A549 (cell line): ENCODE results near the gene ZNHIT2. TPM values are rescaled to one million over a fixed set of nuclear protein-coding genes. Genes with fewer than 3 reads are reported as not detected.

Experiments used
- ATAC-seq, 2 experiments: fragments of 200-7000 bp in 1 of 2; fragments of >200 bp in 1 of 2; cut with Nextera tagmentation in 1 of 2; cut with Tn5 transposase in 1 of 2; 3 replicates each; pipeline versions ENCODE4 v1.8.0 to v1.9.1; 2018 to 2020; ENCODE audit warnings: mild to moderate bottlenecking in 1 of 2, moderate library complexity in 1 of 2
- CTCF ChIA-PET: fragments of 300-600 bp; sonication (Branson Sonifier 250); formaldehyde crosslinking; extraction: SDS; loops from one replicate; lab custom pipeline; 2021; ENCODE audit warnings: antibody characterized with exemption, inconsistent platforms; lab: Yijun Ruan, JAX
- POLR2A ChIA-PET: fragments of 350-600 bp; formaldehyde crosslinking; extraction: SDS; loops from one replicate; lab custom pipeline; 2021; ENCODE audit warnings: antibody characterized with exemption, inconsistent platforms; lab: Yijun Ruan, JAX
- DNase-seq, 2 experiments: peaks; one replicate each; pipeline versions ENCODE4 v3.0.0 to v3.0.0-alpha.2; 2011 to 2016; ENCODE audit warnings: low read depth in 1 of 2, low spot score in 1 of 2
- FAIRE-seq: peaks from 2 replicates; lab custom pipeline; 2011; peaks lifted over from hg19 to GRCh38; lab: Jason Lieb, UNC
- H3K27ac ChIP-seq, 2 experiments: fragments of >200 bp; sonication (Bioruptor Twin); formaldehyde crosslinking; 3 replicates each; pipeline ENCODE4 v1.5.1; 2016 to 2017
- H3K4me1 ChIP-seq: fragments of >200 bp; sonication (Bioruptor Twin); formaldehyde crosslinking; 3 replicates; pipeline ENCODE4 v1.6.1; 2016
- H3K4me2 ChIP-seq: fragments of >200 bp; sonication (Bioruptor Twin); formaldehyde crosslinking; 3 replicates; pipeline ENCODE4 v1.6.1; 2016
- H3K4me3 ChIP-seq: fragments of >200 bp; sonication (Bioruptor Twin); formaldehyde crosslinking; 3 replicates; pipeline ENCODE4 v1.5.1; 2016
- H3K9me3 ChIP-seq: fragments of >200 bp; sonication (Bioruptor Twin); formaldehyde crosslinking; 3 replicates; pipeline ENCODE4 v1.6.1; 2016
- ATOH8 ChIP-seq: fragments of 250-450 bp; sonication (Bioruptor Pico); IDR thresholded peaks from 2 replicates; pipeline ENCODE4 v1.5.0; 2020; ENCODE audit warnings: low read depth, mild to moderate bottlenecking, moderate library complexity
- BHLHE40 ChIP-seq: IDR thresholded peaks from 2 replicates; pipeline ENCODE4 v1.6.1; 2012; ENCODE audit warnings: low read depth, low read length, inconsistent platforms
- CBX2 ChIP-seq: fragments of 200-600 bp; sonication (generic); IDR thresholded peaks from 2 replicates; pipeline ENCODE4 v1.6.1; 2016; ENCODE audit warnings: low read depth, mild to moderate bottlenecking, borderline replicate concordance
- CBX8 ChIP-seq: fragments of 200-600 bp; sonication (generic); IDR thresholded peaks from 2 replicates; pipeline ENCODE4 v1.6.1; 2016
- CHD2 ChIP-seq: fragments of 150-350 bp; IDR thresholded peaks from 2 replicates; pipeline ENCODE4 v1.6.1; 2014; ENCODE audit warnings: low read length; ENCODE audit not compliant: partially characterized antibody
- EHF ChIP-seq: fragments of 250-450 bp; sonication (Bioruptor Pico); IDR thresholded peaks from 2 replicates; pipeline ENCODE4 v1.5.0; 2020; ENCODE audit warnings: mild to moderate bottlenecking
- FOSL2 ChIP-seq, 2 experiments: fragments of 450-650 bp in 1 of 2; fragments of >200 bp in 1 of 2; sonication (Bioruptor Twin) in 1 of 2; formaldehyde crosslinking; IDR thresholded peaks; 2 replicates each; pipeline versions ENCODE4 v1.5.0 to v1.6.1; 2016 to 2020; ENCODE audit warnings: mild to moderate bottlenecking in 1 of 2, moderate library complexity in 1 of 2
- GATA3 ChIP-seq: IDR thresholded peaks from 2 replicates; pipeline ENCODE4 v1.6.1; 2012; ENCODE audit warnings: borderline replicate concordance
- HDAC2 ChIP-seq: fragments of 200-600 bp; sonication (generic); IDR thresholded peaks from 2 replicates; pipeline ENCODE4 v1.6.1; 2016
- HMGXB4 ChIP-seq: fragments of 250-450 bp; sonication (Bioruptor Pico); IDR thresholded peaks from 2 replicates; pipeline ENCODE4 v1.5.0; 2021; ENCODE audit warnings: mild to moderate bottlenecking, moderate library complexity, borderline replicate concordance
- HOXB13 ChIP-seq: fragments of 250-450 bp; sonication (Bioruptor Pico); IDR thresholded peaks from 2 replicates; pipeline ENCODE4 v1.5.0; 2020; ENCODE audit warnings: low read depth, mild to moderate bottlenecking, moderate library complexity
- HOXB5 ChIP-seq: fragments of 250-450 bp; sonication (Bioruptor Pico); IDR thresholded peaks from 2 replicates; pipeline ENCODE4 v1.5.0; 2020; ENCODE audit warnings: mild to moderate bottlenecking, moderate library complexity
- KDM1A ChIP-seq: fragments of 200-600 bp; sonication (generic); IDR thresholded peaks from 2 replicates; pipeline ENCODE4 v1.6.1; 2016; ENCODE audit warnings: low read depth, mild to moderate bottlenecking
- KDM5A ChIP-seq: fragments of 200-600 bp; sonication (generic); IDR thresholded peaks from 2 replicates; pipeline ENCODE4 v1.6.1; 2016; ENCODE audit warnings: antibody characterized with exemption, mild to moderate bottlenecking
- MAFK ChIP-seq: fragments of 450-650 bp; IDR thresholded peaks from 2 replicates; pipeline ENCODE4 v1.6.1; 2014; ENCODE audit not compliant: partially characterized antibody
- MYC ChIP-seq: IDR thresholded peaks from 2 replicates; pipeline ENCODE4 v1.6.1; 2012; ENCODE audit warnings: mild to moderate bottlenecking, inconsistent platforms, low read length, improper control_type of control experiment, borderline replicate concordance
- PHF8 ChIP-seq: fragments of 200-600 bp; sonication (generic); IDR thresholded peaks from 2 replicates; pipeline ENCODE4 v1.6.1; 2016; ENCODE audit warnings: low read depth, mild to moderate bottlenecking, antibody characterized with exemption, moderate library complexity, borderline replicate concordance
- POLR2A ChIP-seq: IDR thresholded peaks from 2 replicates; pipeline ENCODE4 v1.6.1; 2012; ENCODE audit warnings: mild to moderate bottlenecking, low read length
- RARB ChIP-seq: fragments of 250-450 bp; sonication (Bioruptor Pico); IDR thresholded peaks from 2 replicates; pipeline ENCODE4 v1.8.0; 2021; ENCODE audit warnings: mild to moderate bottlenecking, moderate library complexity
- REST ChIP-seq: fragments of 200-600 bp; sonication (generic); IDR thresholded peaks from 2 replicates; pipeline ENCODE4 v1.6.1; 2016; ENCODE audit warnings: antibody characterized with exemption, mild to moderate bottlenecking, moderate library complexity
- RFX5 ChIP-seq: fragments of 450-650 bp; IDR thresholded peaks from 2 replicates; pipeline ENCODE4 v1.7.1; 2014; ENCODE audit warnings: antibody characterized with exemption, mild to moderate bottlenecking, moderate library complexity
- ZC3H11A ChIP-seq: fragments of 450-650 bp; IDR thresholded peaks from 2 replicates; pipeline ENCODE4 v1.6.1; 2014; ENCODE audit warnings: antibody characterized with exemption, mild to moderate bottlenecking
- ZNF302 ChIP-seq: fragments of 250-450 bp; sonication (Bioruptor Pico); IDR thresholded peaks from 2 replicates; pipeline ENCODE4 v1.9.0; 2021; ENCODE audit warnings: inconsistent platforms, mild to moderate bottlenecking, moderate library complexity
- ZSCAN20 ChIP-seq: fragments of 250-450 bp; sonication (Bioruptor Pico); IDR thresholded peaks from 2 replicates; pipeline ENCODE4 v1.8.0; 2022; ENCODE audit warnings: mild to moderate bottlenecking, moderate library complexity
- WGBS: methylation state at CpG from one replicate; pipeline ENCODE4 v1.1.6; 2017; ENCODE audit errors: missing lambda C conversion rate; 5-methylcytosine and 5-hydroxymethylcytosine counted together
- polyA plus RNA-seq, 4 experiments: library from polyadenylated mRNA; depleted of rRNA in 3 of 4; stranded (reverse); fragments of >200 nt; fragmentation: RNase III in 1 of 4; extraction: RNeasy Plus Mini Kit Qiagen cat#74134 plus additional on column Dnase treatment in 1 of 4; gene quantifications; 2 replicates in 3 of 4; 3 replicates in 1 of 4; pipeline ENCODE4 v1.2.3, GENCODE V29; 2011 to 2017
- TF ChIP-seq, protein P1 (sequence below): IDR thresholded peaks from 2 replicates; pipeline ENCODE4 v1.6.1; 2012

ZNHIT2 gene
- polyA plus RNA-seq, 2 of the 4 experiments (the other 2 are of a cell fraction) = 5.5 to 13.5 TPM

- TF ChIP-seq KDM1A (no peak), HMGXB4 (CRISPR knock-in tag) (no peak), ZC3H11A (no peak), ZSCAN20 (CRISPR knock-in tag) (no peak), REST (no peak), KDM5A (no peak), HOXB13 (no peak), HOXB5 (CRISPR knock-in tag) (no peak), CHD2 (no peak), EHF (CRISPR knock-in tag) (no peak), PHF8 (no peak)
- H3K4me1 ChIP-seq = peaks cover 15% of the 10 kb centered on the region
- FAIRE-seq (no peak), ATAC-seq (peak in 1 of 2 experiments; percentile 4; a peak in 3 of 6 replicates), DNase-seq (peak; percentile 42 to 54)
- POLR2A ChIA-PET = interaction anchor here (3.0 kb wide), 1 partner anchor 11 kb away, joined by 37 read pairs; the partner anchor contains the start of genes FAU and MRPL49
- H3K27ac ChIP-seq = peak overlapping the region; percentile 96 to 98
- H3K4me3 ChIP-seq = peak overlapping the region; percentile 89
- no peaks in the 10 kb centered on the region for H3K9me3 ChIP-seq
- 41% methylated on average over 18 of the region's 18 CpGs for WGBS
- H3K4me2 ChIP-seq = peak overlapping the region; percentile 100
- CTCF ChIA-PET = interaction anchor here (0.9 to 7.3 kb wide), 4 partner anchors 14 to 133 kb away, joined by 3 to 75 read pairs (median 8); partner anchors contain the start of genes FAU, MRPL49, TM7SF2 and ZNHIT2
Measured at GRCh38 chr11:65132988-65133700, 15.6 kb upstream of the ZNHIT2 start.

DNA sequence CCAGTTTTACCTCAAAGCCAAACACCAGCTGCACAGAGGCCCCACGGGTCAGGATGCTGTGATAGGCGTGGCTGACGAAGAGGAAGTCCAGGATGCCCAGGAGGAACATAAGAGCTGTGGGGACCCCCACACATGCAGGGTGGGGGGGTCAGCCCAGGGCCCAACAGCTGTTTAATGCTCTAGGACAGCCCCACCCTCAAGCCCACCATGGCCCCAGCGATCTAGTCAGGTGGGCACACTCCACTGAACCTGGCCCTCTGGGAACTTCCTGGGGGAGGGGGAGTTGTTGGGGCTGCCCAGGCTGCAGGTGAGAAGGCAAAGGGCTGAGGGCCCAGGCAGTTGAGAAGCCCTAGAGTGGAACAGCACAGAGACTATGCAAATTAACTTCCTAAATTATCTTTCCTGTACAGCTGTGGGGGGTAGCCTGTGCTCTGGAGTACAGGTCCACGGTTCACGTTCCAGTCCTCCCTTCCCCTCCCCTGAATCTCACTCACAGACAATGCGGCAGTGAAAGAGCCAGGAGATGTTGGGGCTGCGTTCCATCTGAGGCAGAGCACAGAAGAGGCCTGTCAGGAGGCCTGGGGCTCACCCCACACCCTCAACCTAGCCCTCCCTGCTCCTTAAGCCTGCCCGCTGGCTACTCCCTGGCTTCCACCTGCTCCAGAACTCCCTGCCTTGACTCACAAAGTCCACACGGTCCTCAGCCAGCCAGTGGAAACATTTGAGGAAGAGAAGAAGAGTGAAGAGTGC is 14.9 kb upstream of the ZNHIT2 start:
- 84% methylated on average over 10 of the region's 10 CpGs for WGBS
- H3K4me2 ChIP-seq = peak overlapping the region; percentile 100
- H3K4me3 ChIP-seq = no peak overlapping the region; the same call in 2 of the 3 replicates
- no peak for ATAC-seq
- TF ChIP-seq BHLHE40 (no peak), RARB (CRISPR knock-in tag) (no peak), ATOH8 (no peak), RFX5 (no peak), FOSL2 (IDR thresholded peaks at IDR 0.05) (no peak), FOSL2 (CRISPR knock-in tag; IDR thresholded peaks at IDR 0.05) (no peak), POLR2A (no peak), ZNF302 (no peak), HOXB5 (CRISPR knock-in tag) (no peak), PHF8 (no peak), MYC (no peak), CBX2 (no peak), GATA3 (no peak), HDAC2 (no peak), MAFK (no peak), CBX8 (no peak)
- TF ChIP-seq, protein P1, sequence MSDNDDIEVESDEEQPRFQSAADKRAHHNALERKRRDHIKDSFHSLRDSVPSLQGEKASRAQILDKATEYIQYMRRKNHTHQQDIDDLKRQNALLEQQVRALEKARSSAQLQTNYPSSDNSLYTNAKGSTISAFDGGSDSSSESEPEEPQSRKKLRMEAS = no peak
- CTCF ChIA-PET = interaction anchor here (2.3 to 7.3 kb wide), 2 partner anchors 13 to 20 kb away, joined by 9 to 75 read pairs; partner anchors contain the start of genes FAU, MRPL49, TM7SF2 and ZNHIT2
- H3K27ac ChIP-seq = no peak overlapping the region
- peaks cover 15% of the 10 kb centered on the region for H3K4me1 ChIP-seq
- POLR2A ChIA-PET = interaction anchor here (2.1 kb wide), 1 partner anchor 10 kb away, joined by 14 read pairs; the partner anchor contains the start of genes FAU and MRPL49
- no peak for FAIRE-seq
- H3K9me3 ChIP-seq = no peaks in the 10 kb centered on the region
- no peak for DNase-seq
